ENCODE measurements around the gene KIF5C.

Gene KIF5C

DNA sequence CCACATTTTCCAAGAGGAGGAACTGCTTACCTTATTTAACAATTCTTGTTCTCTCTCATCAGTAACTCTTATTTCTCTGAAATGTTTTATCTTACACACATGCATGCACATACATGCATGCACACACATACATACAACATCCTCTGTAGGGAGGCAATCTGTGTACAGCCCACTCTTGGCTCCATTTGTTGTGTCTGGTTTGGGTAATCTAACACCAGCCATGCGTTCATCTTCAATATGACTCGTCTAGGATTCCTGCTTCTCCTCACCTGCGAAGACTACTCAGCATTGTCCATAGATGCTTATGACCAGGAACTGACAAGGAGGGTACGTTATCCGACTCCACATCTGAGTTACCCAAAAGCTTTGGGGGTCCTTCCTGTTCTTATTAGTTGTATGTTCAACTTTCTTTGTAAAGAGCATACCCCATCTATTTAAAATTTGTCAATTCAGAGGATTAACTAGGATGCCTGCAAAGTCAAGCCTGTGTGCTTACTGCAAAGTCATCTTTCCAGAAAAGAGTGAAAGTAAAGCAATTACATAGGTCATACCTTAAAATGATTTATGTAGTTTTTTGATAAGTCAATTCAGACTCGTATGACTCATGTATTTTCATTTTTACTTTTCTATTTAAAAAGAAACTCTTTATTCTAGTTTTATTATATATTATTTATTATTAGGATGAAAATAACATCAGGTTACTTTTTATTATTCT, 181.7 kb downstream of the KIF5C start:
- Histone ChIP-seq H3K27ac (no peak overlapping the region), H3K4me3 (ENCODE audit: low read depth in 1 of 2, low read length in 1 of 2) (no peak overlapping the region), H3K36me3 (no peaks in the 10 kb centered on the region), H3K4me1 (ENCODE audit: control insufficient read depth in 1 of 2, insufficient read depth in 1 of 2, low read depth in 1 of 2, low read length in 1 of 2) (no peaks in the 10 kb centered on the region), H3K9me3 (no peaks in the 10 kb centered on the region), H3K27me3 (no peaks in the 10 kb centered on the region)
- no peak for TF ChIP-seq CTCF (IDR thresholded peaks at IDR 0.05)

DNA sequence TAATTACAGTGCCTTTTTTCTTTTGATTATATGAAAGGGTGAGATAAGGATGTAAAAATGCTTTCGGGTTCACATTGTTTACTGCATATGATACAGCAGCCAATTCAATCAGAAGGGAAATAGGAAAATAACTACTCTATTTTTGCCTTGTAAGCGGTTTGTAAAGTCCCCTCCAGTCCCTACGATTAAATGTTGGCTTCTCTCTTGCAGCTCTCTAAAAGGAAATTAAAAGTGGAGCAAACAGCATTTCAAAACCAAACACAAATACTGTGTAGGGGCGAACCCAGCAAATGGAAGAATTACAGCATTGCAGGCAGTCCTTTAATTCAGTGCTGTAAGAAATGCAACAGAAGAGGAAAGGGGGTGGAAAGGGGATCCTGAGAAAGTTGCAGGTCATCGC, 182.4 kb downstream of the KIF5C start:
- Histone ChIP-seq H3K36me3 (no peaks in the 10 kb centered on the region), H3K27ac (no peak overlapping the region), H3K4me3 (ENCODE audit: low read depth in 1 of 2, low read length in 1 of 2) (no peak overlapping the region), H3K4me1 (ENCODE audit: control insufficient read depth in 1 of 2, insufficient read depth in 1 of 2, low read depth in 1 of 2, low read length in 1 of 2) (no peaks in the 10 kb centered on the region), H3K27me3 (no peaks in the 10 kb centered on the region), H3K9me3 (no peaks in the 10 kb centered on the region)
- no peak for TF ChIP-seq CTCF (IDR thresholded peaks at IDR 0.05)

GRCh38 chr2:149058936-149059335, 183.9 kb downstream of the KIF5C start:
- H3K36me3 ChIP-seq = no peaks in the 10 kb centered on the region
- no peaks in the 10 kb centered on the region for H3K9me3 ChIP-seq
- H3K4me1 ChIP-seq (ENCODE audit: control insufficient read depth in 1 of 2, insufficient read depth in 1 of 2, low read depth in 1 of 2, low read length in 1 of 2) = no peaks in the 10 kb centered on the region

DNA sequence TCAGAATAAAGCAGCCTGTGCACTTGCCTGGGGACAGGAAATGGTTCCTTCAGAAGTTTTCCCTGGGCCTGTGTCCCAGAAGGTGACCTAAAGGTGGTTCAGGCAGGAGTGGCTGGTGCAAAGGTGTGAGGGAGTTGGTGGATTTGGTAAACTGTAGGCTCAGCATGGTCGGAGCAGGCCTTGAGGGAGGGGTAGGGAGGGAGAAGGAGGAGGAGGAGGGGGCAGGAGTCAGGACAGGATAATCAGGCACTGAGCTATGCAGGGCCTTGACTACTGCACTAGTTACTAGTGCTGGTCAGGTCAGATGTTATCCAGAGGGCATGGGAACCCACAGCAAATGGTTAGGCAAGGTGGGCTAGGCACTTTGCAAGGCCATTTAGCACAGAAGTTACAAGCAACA, 184.8 kb downstream of the KIF5C start:
- H3K36me3 ChIP-seq = no peaks in the 10 kb centered on the region
- TF ChIP-seq CTCF (IDR thresholded peaks at IDR 0.05) = no peak
- no peaks in the 10 kb centered on the region for H3K9me3 ChIP-seq
- no peak overlapping the region for H3K4me3 ChIP-seq (ENCODE audit: low read depth in 1 of 2, low read length in 1 of 2)
- no peak overlapping the region for H3K27ac ChIP-seq
- H3K4me1 ChIP-seq (ENCODE audit: control insufficient read depth in 1 of 2, insufficient read depth in 1 of 2, low read depth in 1 of 2, low read length in 1 of 2) = no peaks in the 10 kb centered on the region
- no peaks in the 10 kb centered on the region for H3K27me3 ChIP-seq

More at GRCh38 chr2:149058936-149059335, 183.9 kb downstream of the KIF5C start:
- Histone ChIP-seq H3K27ac (no peak overlapping the region), H3K4me3 (ENCODE audit: low read depth in 1 of 2, low read length in 1 of 2) (no peak overlapping the region), H3K27me3 (no peaks in the 10 kb centered on the region)
- no peak for TF ChIP-seq CTCF (IDR thresholded peaks at IDR 0.05)

- Histone ChIP-seq H3K27ac (no peak overlapping the region), H3K27me3 (no peaks in the 10 kb centered on the region), H3K4me1 (ENCODE audit: control insufficient read depth in 1 of 2, insufficient read depth in 1 of 2, low read depth in 1 of 2, low read length in 1 of 2) (no peaks in the 10 kb centered on the region), H3K9me3 (no peaks in the 10 kb centered on the region), H3K36me3 (no peaks in the 10 kb centered on the region), H3K4me3 (ENCODE audit: low read depth in 1 of 2, low read length in 1 of 2) (no peak overlapping the region)
- TF ChIP-seq CTCF (IDR thresholded peaks at IDR 0.05) = no peak
Observed at GRCh38 chr2:149061133-149061745, 186.2 kb downstream of the KIF5C start.

All from neutrophil (primary cell).